GM06990 (cell line): ENCODE measurements around the gene ARHGAP22.
A peak's percentile ranks its signal among the peaks of the same experiment; 100 is the strongest.

ENCODE experiments used
- DNase-seq: peaks from one replicate; pipeline ENCODE4 v3.0.0-alpha.2; 2011; ENCODE audit not compliant: insufficient read length; ENCODE audit errors: extremely low read depth
- H3K27me3 ChIP-seq: replicated peaks from 2 replicates; pipeline ENCODE4 v1.6.0; 2011; ENCODE audit warnings: low read length; ENCODE audit not compliant: control insufficient read depth, insufficient read depth
- H3K36me3 ChIP-seq: 2 replicates; pipeline ENCODE4 v1.5.1; 2011; ENCODE audit warnings: low read length; ENCODE audit not compliant: control insufficient read depth, insufficient read depth
- H3K4me3 ChIP-seq: replicated peaks from 2 replicates; pipeline ENCODE4 v1.5.1; 2011; ENCODE audit warnings: low read depth, mild to moderate bottlenecking, control low read depth, low read length
- TF ChIP-seq, protein P1 (sequence below): IDR thresholded peaks from 2 replicates; pipeline ENCODE4 v1.5.1; 2011; ENCODE audit warnings: low read length, control low read depth, mild to moderate bottlenecking, inconsistent platforms; ENCODE audit not compliant: insufficient read depth, poor library complexity, severe bottlenecking

Gene ARHGAP22

DNA sequence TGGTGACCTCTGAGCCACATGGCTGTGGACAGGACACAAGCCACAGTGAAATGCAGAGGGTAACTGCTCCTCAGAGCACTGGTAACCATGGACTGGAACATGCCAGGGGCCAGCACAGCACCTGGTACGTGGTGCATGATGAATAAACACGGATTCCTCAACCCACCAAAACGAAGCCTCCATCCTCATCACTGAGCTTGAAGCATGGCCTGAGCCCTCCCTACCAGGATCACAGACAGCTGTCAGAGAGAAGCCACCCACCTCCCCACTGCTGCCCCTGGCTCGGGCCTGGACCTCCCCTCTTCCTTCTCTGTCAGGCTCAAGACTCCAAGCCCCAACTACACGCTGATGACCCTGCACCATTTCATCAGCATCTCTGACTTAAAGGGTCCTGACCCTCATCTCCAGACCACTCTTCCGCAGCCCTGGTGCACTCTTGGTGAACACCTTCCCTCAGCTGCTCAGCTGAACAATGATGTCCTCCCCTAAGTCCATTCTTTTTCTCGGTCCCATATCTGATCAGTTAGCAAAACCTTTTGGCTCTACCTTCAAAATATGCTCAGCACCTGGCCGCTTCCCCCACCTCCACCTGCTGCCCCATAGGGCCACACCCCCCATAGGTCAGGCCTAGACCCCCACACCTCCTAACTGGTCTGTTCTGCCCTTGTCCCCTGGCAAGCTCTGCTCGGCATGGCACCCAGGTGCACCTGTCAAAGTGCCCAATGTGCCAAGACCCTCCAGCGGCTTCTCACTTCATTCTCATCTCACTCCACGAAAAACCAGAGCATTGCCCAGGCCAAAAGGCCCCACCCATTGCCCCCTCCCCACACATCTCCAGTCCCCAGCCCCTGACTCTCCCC lies 157.3 kb downstream of the ARHGAP22 start:
- no peak for DNase-seq
- TF ChIP-seq, protein P1, sequence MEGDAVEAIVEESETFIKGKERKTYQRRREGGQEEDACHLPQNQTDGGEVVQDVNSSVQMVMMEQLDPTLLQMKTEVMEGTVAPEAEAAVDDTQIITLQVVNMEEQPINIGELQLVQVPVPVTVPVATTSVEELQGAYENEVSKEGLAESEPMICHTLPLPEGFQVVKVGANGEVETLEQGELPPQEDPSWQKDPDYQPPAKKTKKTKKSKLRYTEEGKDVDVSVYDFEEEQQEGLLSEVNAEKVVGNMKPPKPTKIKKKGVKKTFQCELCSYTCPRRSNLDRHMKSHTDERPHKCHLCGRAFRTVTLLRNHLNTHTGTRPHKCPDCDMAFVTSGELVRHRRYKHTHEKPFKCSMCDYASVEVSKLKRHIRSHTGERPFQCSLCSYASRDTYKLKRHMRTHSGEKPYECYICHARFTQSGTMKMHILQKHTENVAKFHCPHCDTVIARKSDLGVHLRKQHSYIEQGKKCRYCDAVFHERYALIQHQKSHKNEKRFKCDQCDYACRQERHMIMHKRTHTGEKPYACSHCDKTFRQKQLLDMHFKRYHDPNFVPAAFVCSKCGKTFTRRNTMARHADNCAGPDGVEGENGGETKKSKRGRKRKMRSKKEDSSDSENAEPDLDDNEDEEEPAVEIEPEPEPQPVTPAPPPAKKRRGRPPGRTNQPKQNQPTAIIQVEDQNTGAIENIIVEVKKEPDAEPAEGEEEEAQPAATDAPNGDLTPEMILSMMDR, result no peak
- Histone ChIP-seq H3K4me3 (no peak overlapping the region), H3K27me3 (no peaks in the 10 kb centered on the region; the same call in 1 of the 2 replicates), H3K36me3 (no peaks in the 10 kb centered on the region)

DNA sequence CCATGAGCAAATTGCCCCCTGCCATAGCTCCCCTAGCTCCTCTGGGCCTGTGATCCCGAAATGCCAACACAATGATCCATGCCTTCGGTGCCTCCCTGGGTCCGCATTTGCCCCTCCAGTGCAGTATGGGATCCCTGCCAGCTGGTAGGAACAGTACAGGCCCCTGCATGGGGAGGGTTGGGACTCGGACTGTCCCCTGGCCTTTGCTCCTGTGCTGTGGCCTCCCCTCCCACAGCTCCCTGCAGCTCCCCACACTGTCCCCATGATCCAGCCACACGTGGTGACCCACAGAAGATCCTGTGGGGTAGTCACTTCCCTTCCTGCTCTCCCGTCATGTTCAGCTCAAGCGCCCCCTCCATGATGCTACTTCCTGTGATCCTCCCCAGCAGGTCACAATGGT lies 158.1 kb downstream of the ARHGAP22 start:
- DNase-seq, result no peak
- H3K27me3 ChIP-seq, result no peaks in the 10 kb centered on the region; the same call in 1 of the 2 replicates
- no peak overlapping the region for H3K4me3 ChIP-seq
- H3K36me3 ChIP-seq, result no peaks in the 10 kb centered on the region
- TF ChIP-seq, protein P1, result no peak

DNA sequence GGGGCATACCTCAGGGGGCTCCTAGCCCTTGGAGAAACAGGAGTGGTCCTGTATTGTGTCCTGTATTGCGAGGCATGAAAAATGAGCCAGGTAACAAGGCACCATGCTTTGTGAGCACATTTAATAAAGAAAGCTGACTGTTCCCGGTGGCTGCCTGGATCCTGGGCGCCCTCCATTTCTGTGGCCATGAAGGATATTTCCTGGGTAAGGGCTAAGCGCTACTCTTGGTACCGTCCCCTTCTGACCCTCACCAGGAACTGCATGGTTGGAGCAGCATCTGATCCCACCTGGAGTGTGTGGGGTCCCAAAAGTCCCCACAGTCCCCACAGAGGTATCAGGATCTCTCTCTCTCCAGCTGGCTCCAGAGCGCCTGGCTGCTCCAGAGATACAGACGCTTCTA lies 158.9 kb downstream of the ARHGAP22 start:
- no peak overlapping the region for H3K4me3 ChIP-seq
- TF ChIP-seq, protein P1, result no peak
- no peaks in the 10 kb centered on the region for H3K36me3 ChIP-seq
- H3K27me3 ChIP-seq, result no peaks in the 10 kb centered on the region; the same call in 1 of the 2 replicates
- DNase-seq, result no peak

DNA sequence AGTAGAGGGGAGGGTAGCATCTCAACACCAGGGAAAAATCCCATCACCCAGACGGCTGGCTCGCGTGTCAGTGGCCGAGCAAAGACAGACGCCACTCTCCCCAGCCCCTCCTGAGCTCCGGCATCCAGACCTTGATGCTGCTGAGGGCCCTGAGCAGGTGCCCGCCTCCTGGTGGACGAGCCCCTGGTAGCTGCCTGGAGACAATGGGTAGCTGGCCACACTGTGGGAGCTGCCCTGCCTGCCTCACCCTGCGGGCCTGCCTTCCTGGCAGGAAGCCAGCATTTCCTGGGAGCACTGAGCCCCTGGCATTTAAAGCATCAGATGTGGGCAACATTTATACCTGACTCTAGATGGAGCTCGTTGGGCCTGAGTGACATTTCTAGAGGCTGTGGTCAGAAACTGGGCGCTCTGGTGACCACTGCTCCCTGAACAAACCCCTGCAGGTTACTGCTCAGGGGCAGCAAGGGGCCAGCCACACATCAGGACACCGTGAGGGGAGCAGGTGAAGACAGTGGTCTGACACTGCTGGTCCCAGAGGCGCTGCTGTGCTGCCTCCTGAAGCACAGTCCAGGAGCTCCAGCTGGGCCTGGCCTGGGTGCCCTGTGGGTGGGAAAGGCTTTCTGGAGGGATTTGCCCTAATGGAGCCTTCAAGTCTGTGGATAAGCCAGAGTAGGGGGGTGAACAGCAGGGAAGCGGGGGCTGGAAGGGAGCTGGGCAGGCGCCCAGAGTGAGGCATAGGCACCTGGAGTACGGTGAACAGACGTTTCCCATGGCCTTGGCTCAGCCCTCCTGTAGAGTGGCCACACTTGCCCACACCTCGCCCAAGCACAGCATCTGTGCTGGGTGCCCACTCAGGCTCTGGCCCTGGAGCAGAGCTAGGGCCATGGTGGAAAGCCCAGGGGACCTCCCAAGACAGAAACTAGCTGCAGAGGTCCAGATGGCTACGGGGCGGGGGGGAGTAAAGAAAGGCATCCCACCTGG lies 159.7 kb downstream of the ARHGAP22 start:
- no peak overlapping the region for H3K4me3 ChIP-seq
- H3K36me3 ChIP-seq, result no peaks in the 10 kb centered on the region
- DNase-seq, result no peak
- no peaks in the 10 kb centered on the region; the same call in 1 of the 2 replicates for H3K27me3 ChIP-seq
- TF ChIP-seq, protein P1, result no peak

DNA sequence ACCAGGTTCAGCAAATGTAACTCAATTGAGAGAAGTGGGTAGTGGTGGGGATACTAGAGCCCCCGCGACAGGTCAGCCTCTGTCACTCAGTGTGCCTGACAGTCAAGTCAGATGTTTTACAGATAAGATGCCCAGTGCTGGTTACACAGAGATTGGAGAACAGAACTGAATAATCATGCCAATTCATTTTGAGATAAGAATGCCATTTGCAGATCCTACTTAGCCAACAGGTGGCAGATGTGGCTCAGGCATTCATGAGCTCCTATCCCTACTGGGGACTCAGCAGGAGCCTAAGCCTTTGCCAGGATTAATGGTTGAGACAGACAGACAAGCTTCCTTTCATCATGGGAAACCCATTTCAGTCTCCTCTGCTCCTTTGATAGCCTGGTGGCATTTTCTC lies 160.6 kb downstream of the ARHGAP22 start:
- Histone ChIP-seq H3K36me3 (no peaks in the 10 kb centered on the region), H3K27me3 (no peaks in the 10 kb centered on the region; the same call in 1 of the 2 replicates), H3K4me3 (no peak overlapping the region)
- no peak for DNase-seq
- TF ChIP-seq, protein P1, result peak; percentile 11
